Measurements from ENCODE around the gene TM4SF20.
"Not testable (repeated sequence)": the region's sequence is repeated elsewhere in the genome, so short reads cannot be mapped to it uniquely, and the experiment has no call there.

The TM4SF20 gene

GRCh38 chr2:227364585-227365263 is 14.4 kb downstream of the TM4SF20 start:
- DNase-seq: not testable (repeated sequence)

- no peak for DNase-seq
Observed at GRCh38 chr2:227363756-227364155, 15.3 kb downstream of the TM4SF20 start.

DNA sequence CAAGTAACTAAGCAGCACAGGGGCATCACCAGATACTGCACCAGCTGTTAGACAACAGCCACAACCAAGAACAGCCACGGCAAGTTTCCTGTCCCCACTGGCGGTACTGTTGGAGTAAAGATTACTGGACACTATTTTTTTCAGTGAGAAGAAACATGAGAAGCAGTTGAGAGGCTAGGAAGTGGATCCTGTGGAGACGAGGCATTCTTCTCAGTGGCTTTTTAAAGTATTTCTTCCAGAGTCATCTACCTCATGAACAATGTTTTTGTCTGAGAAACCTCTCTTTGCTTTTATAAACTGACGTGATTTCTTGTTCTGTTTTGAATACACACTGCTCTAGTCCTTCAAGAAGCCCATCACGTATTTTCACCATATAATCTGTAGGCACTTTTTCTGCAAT is 18.8 kb downstream of the TM4SF20 start:
- no peak for DNase-seq

- DNase-seq: no peak
Observed at GRCh38 chr2:227351639-227352038, 27.5 kb downstream of the TM4SF20 start.

GRCh38 chr2:227349989-227350612 is 29.0 kb downstream of the TM4SF20 start:
- DNase-seq: no peak

DNA sequence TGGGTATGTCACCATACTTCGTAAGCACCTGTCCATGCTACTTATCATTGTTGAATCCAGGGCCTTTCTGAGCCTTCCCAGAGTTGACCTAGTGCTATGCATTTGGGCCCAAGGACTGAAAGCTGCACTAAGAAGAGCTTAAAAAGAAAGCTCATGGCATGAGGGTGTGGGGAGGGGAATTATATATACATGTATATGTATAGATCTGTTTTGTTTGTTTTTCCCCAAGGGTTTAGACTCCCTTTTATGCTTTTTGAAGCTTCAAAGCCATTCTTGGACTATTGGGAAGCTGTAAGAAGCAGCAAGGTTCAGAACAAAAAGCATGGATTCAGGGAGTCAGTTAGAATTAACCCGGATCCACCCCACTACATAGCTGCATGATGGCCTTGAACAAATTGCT is 30.8 kb downstream of the TM4SF20 start:
- no peak for DNase-seq

- DNase-seq: no peak
Observed at GRCh38 chr2:227347117-227347516, 32.0 kb downstream of the TM4SF20 start.

- DNase-seq: no peak
Observed at GRCh38 chr2:227344231-227344630, 34.9 kb downstream of the TM4SF20 start.

- DNase-seq: no peak
Observed at GRCh38 chr2:227341553-227341952, 37.6 kb downstream of the TM4SF20 start.

- DNase-seq: no peak
Observed at GRCh38 chr2:227340106-227340505, 39.0 kb downstream of the TM4SF20 start.

- no peak for DNase-seq
Observed at GRCh38 chr2:227339098-227339599, 40.0 kb downstream of the TM4SF20 start.

DNA sequence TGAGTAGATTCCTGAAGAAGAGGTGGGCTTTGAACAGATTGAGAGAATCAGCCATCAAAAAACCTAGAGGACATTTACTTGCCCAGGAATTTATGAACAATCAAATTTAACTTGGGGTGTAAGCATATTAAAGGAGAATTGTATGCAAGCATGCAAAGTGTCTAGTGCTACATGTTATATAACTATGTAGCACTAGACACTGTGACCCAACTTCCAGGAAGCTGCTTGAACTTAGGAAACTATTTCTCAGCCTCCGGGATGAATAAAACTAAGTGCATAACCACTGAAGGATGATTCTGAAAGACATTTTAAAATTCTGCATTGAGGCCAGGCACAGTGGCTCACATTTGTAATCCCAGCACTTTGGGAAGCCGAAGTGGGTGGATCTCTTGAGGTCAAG is 41.7 kb downstream of the TM4SF20 start:
- no peak for DNase-seq

DNA sequence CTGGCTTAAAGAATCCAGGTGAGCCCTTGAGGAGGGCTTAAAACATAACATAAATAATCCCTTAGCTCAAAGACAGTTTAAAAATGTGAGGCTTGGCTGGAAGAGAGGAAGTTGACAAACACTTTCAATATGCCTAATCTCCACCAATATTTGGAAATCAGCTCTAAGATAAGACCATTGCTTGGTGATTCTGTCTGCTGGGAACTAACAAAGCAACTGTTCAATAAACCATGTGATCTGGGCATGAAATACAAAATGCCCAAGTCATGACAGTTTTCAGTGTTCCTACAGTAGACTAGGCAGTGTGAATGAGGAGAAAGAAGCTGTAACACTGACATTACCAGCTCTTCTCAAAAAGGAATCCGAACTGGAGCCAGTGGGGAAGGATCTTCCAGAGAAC is 43.4 kb downstream of the TM4SF20 start:
- no peak for DNase-seq

DNA sequence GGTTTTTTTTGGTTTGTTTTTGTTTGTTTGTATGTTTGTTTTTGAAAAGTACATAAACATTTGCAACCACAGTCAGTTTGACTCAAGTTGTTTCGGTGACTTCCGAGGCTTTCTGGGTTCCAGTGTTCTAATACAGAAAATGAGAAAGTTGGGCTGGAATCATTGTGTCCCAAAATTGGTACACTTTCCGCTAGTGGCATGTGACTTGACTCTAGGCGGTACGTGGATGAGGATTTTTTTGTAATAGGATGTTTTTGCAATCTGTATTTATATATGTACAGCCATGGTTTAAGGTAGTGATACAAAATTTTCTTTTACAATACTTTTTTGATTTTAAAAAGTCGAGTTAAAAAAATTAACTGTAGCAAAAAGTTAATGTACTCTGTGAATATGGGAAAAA is 52.3 kb downstream of the TM4SF20 start:
- no peak for DNase-seq

GRCh38 chr2:227325839-227326195 is 53.3 kb downstream of the TM4SF20 start:
- DNase-seq: no peak

DNA sequence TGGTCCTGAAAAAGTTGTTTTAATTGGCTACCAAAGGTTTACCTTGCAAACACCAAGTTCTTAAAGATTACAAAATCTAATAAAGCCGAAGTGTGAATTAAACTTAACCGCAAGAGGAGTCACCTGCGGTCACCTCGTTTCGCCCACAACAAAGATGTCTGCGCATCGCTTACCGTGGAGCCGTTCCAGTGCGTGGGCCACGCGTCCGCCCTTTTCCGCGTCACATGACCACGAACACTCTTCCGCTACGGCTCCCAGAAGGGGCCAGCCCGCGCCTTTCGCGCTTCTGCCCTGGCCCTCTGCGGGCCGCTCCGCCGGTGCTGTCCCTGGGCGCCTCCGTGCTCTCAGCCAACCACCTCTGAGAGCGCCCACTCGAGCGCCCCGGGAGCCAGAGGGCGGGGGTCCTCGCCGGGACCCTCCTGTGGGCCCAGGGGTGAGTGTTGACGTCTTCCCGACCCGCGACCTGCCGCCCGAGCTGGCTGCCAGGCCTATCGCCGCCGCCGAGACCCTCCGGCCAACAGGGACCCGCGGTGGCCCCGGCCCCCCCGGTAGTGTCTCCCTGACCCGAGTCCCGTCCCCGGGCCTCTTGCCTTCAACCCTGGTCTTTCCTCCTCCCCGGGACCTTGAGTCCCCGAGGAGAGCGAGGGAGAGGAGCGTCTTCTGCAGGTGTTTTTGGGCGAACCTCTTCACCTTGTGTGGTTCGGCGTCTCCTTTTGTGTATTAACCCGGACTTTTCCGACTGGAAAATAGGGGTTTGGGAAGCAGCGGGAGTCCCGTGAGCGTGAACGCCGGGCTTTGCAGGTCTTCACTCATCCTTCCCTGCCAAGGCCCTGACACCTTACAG is 53.9 kb downstream of the TM4SF20 start, which contains the start of gene MFF:
MFF (plus strand) TSS at position 257 of the 844 bp plus-strand sequence. CDS start 5,415 bp downstream, outside the sequence.
- peak; percentile 81 for DNase-seq

GRCh38 chr2:227324642-227324994 is 54.5 kb downstream of the TM4SF20 start:
- DNase-seq: no peak

DNA sequence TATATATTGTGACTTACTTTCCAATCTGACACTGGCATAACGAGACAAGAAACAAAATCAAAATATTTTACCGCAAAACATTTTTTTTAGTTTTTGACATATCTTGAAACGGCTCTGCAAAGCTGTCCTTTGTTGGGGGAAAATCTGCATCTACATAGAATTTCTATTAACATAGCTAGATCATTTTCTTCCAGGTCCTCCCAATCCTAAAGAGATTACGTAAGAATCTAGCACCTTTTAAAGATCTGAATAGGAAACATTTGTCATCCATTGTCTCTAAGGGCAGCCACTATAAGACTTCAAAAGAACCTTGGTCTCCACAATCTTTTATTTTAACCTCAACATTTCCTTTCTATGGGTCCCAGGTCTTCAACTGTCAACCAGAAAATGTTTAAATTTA is 55.3 kb downstream of the TM4SF20 start:
- DNase-seq: no peak

- DNase-seq: no peak
Observed at GRCh38 chr2:227322530-227323205, 56.4 kb downstream of the TM4SF20 start.

GRCh38 chr2:227320305-227321094 is 58.6 kb downstream of the TM4SF20 start:
- no peak for DNase-seq

- no peak for DNase-seq
Observed at GRCh38 chr2:227317834-227318233, 61.3 kb downstream of the TM4SF20 start.

DNA sequence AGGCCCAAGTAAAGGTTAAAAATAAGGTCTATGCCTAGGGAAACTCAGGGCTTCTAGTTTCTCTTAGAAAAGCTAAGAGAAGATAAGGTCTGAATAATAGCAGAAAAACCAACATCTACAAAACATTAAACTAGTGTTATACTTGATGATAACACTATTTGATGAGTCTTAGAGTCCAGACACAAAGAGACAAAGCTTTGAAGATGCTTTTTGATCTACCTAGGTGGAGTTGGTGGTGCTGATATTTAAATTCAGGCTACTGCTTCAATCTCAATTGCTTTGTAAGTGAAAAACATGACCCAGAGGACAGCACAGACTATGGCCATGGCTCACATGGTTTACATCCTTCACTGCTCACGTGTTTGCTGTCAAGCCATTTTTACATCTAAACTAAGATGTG is 65.8 kb downstream of the TM4SF20 start:
- DNase-seq: no peak

Measured in T1000 (cell line).